A549 (cell line): Measurements from ENCODE around the gene FIBCD1. TPM values are rescaled to one million over a fixed set of nuclear protein-coding genes. Genes with fewer than 3 reads are reported as not detected.

Experiments
- ATAC-seq, 2 experiments: fragments of 200-7000 bp in 1 of 2; fragments of >200 bp in 1 of 2; cut with Nextera tagmentation in 1 of 2; cut with Tn5 transposase in 1 of 2; 3 replicates each; pipeline versions ENCODE4 v1.8.0 to v1.9.1; 2018 to 2020; ENCODE audit warnings: mild to moderate bottlenecking in 1 of 2, moderate library complexity in 1 of 2
- CTCF ChIA-PET: fragments of 300-600 bp; sonication (Branson Sonifier 250); formaldehyde crosslinking; extraction: SDS; loops from one replicate; lab custom pipeline; 2021; ENCODE audit warnings: antibody characterized with exemption, inconsistent platforms; lab: Yijun Ruan, JAX
- POLR2A ChIA-PET: fragments of 350-600 bp; formaldehyde crosslinking; extraction: SDS; loops from one replicate; lab custom pipeline; 2021; ENCODE audit warnings: antibody characterized with exemption, inconsistent platforms; lab: Yijun Ruan, JAX
- DNase-seq, 2 experiments: peaks; one replicate each; pipeline versions ENCODE4 v3.0.0 to v3.0.0-alpha.2; 2011 to 2016; ENCODE audit warnings: low read depth in 1 of 2, low spot score in 1 of 2
- FAIRE-seq: peaks from 2 replicates; lab custom pipeline; 2011; peaks lifted over from hg19 to GRCh38; lab: Jason Lieb, UNC
- H3K27ac ChIP-seq, 2 experiments: fragments of >200 bp; sonication (Bioruptor Twin); formaldehyde crosslinking; 3 replicates each; pipeline ENCODE4 v1.5.1; 2016 to 2017
- H3K4me1 ChIP-seq: fragments of >200 bp; sonication (Bioruptor Twin); formaldehyde crosslinking; 3 replicates; pipeline ENCODE4 v1.6.1; 2016
- H3K4me2 ChIP-seq: fragments of >200 bp; sonication (Bioruptor Twin); formaldehyde crosslinking; 3 replicates; pipeline ENCODE4 v1.6.1; 2016
- H3K4me3 ChIP-seq: fragments of >200 bp; sonication (Bioruptor Twin); formaldehyde crosslinking; 3 replicates; pipeline ENCODE4 v1.5.1; 2016
- H3K9me3 ChIP-seq: fragments of >200 bp; sonication (Bioruptor Twin); formaldehyde crosslinking; 3 replicates; pipeline ENCODE4 v1.6.1; 2016
- CBX2 ChIP-seq: fragments of 200-600 bp; sonication (generic); IDR thresholded peaks from 2 replicates; pipeline ENCODE4 v1.6.1; 2016; ENCODE audit warnings: low read depth, mild to moderate bottlenecking, borderline replicate concordance
- CHD2 ChIP-seq: fragments of 150-350 bp; IDR thresholded peaks from 2 replicates; pipeline ENCODE4 v1.6.1; 2014; ENCODE audit warnings: low read length; ENCODE audit not compliant: partially characterized antibody
- EHMT2 ChIP-seq: fragments of 200-600 bp; sonication (generic); IDR thresholded peaks from 2 replicates; pipeline ENCODE4 v1.6.1; 2016; ENCODE audit warnings: antibody characterized with exemption, low read depth, mild to moderate bottlenecking, moderate library complexity
- FOSB ChIP-seq: fragments of 250-450 bp; sonication (Bioruptor Pico); IDR thresholded peaks from 2 replicates; pipeline ENCODE4 v1.5.0; 2020; ENCODE audit warnings: mild to moderate bottlenecking, moderate library complexity
- FOSL2 ChIP-seq, 2 experiments: fragments of 450-650 bp in 1 of 2; fragments of >200 bp in 1 of 2; sonication (Bioruptor Twin) in 1 of 2; formaldehyde crosslinking; IDR thresholded peaks; 2 replicates each; pipeline versions ENCODE4 v1.5.0 to v1.6.1; 2016 to 2020; ENCODE audit warnings: mild to moderate bottlenecking in 1 of 2, moderate library complexity in 1 of 2
- GATA3 ChIP-seq: IDR thresholded peaks from 2 replicates; pipeline ENCODE4 v1.6.1; 2012; ENCODE audit warnings: borderline replicate concordance
- HOXB13 ChIP-seq: fragments of 250-450 bp; sonication (Bioruptor Pico); IDR thresholded peaks from 2 replicates; pipeline ENCODE4 v1.5.0; 2020; ENCODE audit warnings: low read depth, mild to moderate bottlenecking, moderate library complexity
- JUN ChIP-seq, 2 experiments: fragments of >200 bp; sonication (Bioruptor Twin); formaldehyde crosslinking; IDR thresholded peaks; 2 replicates in 1 of 2; 3 replicates in 1 of 2; pipeline ENCODE4 v1.6.1; 2016 to 2017
- MAFK ChIP-seq: fragments of 450-650 bp; IDR thresholded peaks from 2 replicates; pipeline ENCODE4 v1.6.1; 2014; ENCODE audit not compliant: partially characterized antibody
- POLR2A ChIP-seq: IDR thresholded peaks from 2 replicates; pipeline ENCODE4 v1.6.1; 2012; ENCODE audit warnings: mild to moderate bottlenecking, low read length
- POLR2AphosphoS2 ChIP-seq: conservative IDR thresholded peaks from 2 replicates; pipeline ENCODE4 v1.6.1; 2012; ENCODE audit warnings: low read length, improper control_type of control experiment, inconsistent platforms
- RAD21 ChIP-seq, 2 experiments: fragments of >200 bp in 1 of 2; sonication (Bioruptor Twin) in 1 of 2; formaldehyde crosslinking in 1 of 2; IDR thresholded peaks in 1 of 2; conservative IDR thresholded peaks in 1 of 2; 2 replicates in 1 of 2; 3 replicates in 1 of 2; pipeline ENCODE4 v1.6.1; 2012 to 2018; ENCODE audit warnings: inconsistent platforms in 1 of 2
- RCOR1 ChIP-seq: fragments of 150-350 bp; IDR thresholded peaks from 2 replicates; pipeline ENCODE4 v1.6.1; 2014; ENCODE audit warnings: antibody characterized with exemption, low read length, low read depth
- RFX5 ChIP-seq: fragments of 450-650 bp; IDR thresholded peaks from 2 replicates; pipeline ENCODE4 v1.7.1; 2014; ENCODE audit warnings: antibody characterized with exemption, mild to moderate bottlenecking, moderate library complexity
- TP53 ChIP-seq: fragments of 250-450 bp; sonication (Bioruptor Pico); IDR thresholded peaks from 2 replicates; pipeline ENCODE4 v1.5.0; 2021; ENCODE audit warnings: mild to moderate bottlenecking, moderate library complexity
- ZC3H11A ChIP-seq: fragments of 450-650 bp; IDR thresholded peaks from 2 replicates; pipeline ENCODE4 v1.6.1; 2014; ENCODE audit warnings: antibody characterized with exemption, mild to moderate bottlenecking
- ZFP36 ChIP-seq: fragments of 450-650 bp; IDR thresholded peaks from 2 replicates; pipeline ENCODE4 v1.6.1; 2014; ENCODE audit warnings: borderline replicate concordance; ENCODE audit not compliant: partially characterized antibody
- ZSCAN20 ChIP-seq: fragments of 250-450 bp; sonication (Bioruptor Pico); IDR thresholded peaks from 2 replicates; pipeline ENCODE4 v1.8.0; 2022; ENCODE audit warnings: mild to moderate bottlenecking, moderate library complexity
- WGBS: methylation state at CpG from one replicate; pipeline ENCODE4 v1.1.6; 2017; ENCODE audit errors: missing lambda C conversion rate; 5-methylcytosine and 5-hydroxymethylcytosine counted together
- polyA plus RNA-seq, 4 experiments: library from polyadenylated mRNA; depleted of rRNA in 3 of 4; stranded (reverse); fragments of >200 nt; fragmentation: RNase III in 1 of 4; extraction: RNeasy Plus Mini Kit Qiagen cat#74134 plus additional on column Dnase treatment in 1 of 4; gene quantifications; 2 replicates in 3 of 4; 3 replicates in 1 of 4; pipeline ENCODE4 v1.2.3, GENCODE V29; 2011 to 2017
- TF ChIP-seq, protein P1 (sequence below): fragments of 150-350 bp; IDR thresholded peaks from 2 replicates; pipeline ENCODE4 v1.6.1; 2014; ENCODE audit warnings: low read depth, mild to moderate bottlenecking, low read length
- TF ChIP-seq, protein P2 (sequence below): fragments of >200 bp; sonication (Bioruptor Twin); formaldehyde crosslinking; IDR thresholded peaks from 3 replicates; pipeline ENCODE4 v1.5.1; 2016
- TF ChIP-seq, protein P3 (sequence below): fragments of >200 bp; sonication (Bioruptor Twin); formaldehyde crosslinking; IDR thresholded peaks from 2 replicates; pipeline ENCODE4 v1.6.1; 2016

Gene FIBCD1
- polyA plus RNA-seq, 2 of the 4 experiments (the other 2 are of a cell fraction), result 4.8 to 4.9 TPM

DNA sequence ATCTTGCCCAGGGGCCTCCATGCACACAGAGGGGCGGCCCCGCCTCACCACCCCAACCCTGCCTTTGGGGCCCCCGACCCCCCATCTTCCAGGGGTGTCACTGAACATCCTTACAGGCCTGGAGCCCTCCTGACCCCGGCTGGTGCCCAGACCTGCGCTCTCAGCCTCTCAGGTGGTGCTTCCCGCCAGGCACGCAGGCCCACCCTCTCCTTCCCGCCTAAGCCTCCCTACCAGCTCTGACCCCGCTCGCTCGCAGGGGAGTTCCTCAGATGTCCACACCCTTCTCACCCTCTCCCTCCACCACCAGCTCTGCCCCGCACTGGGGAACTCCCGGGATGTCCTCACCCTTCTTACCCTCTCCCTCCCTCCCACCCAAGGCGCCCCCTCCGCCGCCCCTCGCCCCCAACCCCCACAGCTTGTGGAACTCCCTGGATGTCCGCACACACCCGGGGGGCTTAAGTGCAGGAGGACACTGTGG, 30.1 kb downstream of the FIBCD1 start:
- DNase-seq, result no peak
- FAIRE-seq, result no peak
- Histone ChIP-seq H3K9me3 (no peaks in the 10 kb centered on the region), H3K27ac (no peak overlapping the region), H3K4me1 (no peaks in the 10 kb centered on the region), H3K4me3 (no peak overlapping the region), H3K4me2 (no peak overlapping the region)
- TF ChIP-seq, protein P1, sequence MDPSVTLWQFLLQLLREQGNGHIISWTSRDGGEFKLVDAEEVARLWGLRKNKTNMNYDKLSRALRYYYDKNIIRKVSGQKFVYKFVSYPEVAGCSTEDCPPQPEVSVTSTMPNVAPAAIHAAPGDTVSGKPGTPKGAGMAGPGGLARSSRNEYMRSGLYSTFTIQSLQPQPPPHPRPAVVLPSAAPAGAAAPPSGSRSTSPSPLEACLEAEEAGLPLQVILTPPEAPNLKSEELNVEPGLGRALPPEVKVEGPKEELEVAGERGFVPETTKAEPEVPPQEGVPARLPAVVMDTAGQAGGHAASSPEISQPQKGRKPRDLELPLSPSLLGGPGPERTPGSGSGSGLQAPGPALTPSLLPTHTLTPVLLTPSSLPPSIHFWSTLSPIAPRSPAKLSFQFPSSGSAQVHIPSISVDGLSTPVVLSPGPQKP, result no peak
- no peak for TF ChIP-seq RFX5
- no peak for TF ChIP-seq MAFK
- no peak for TF ChIP-seq JUN (IDR thresholded peaks at IDR 0.05)
- no peak for TF ChIP-seq ZC3H11A
- no peak for TF ChIP-seq ZSCAN20 (CRISPR knock-in tag)
- no peak for TF ChIP-seq EHMT2
- no peak for TF ChIP-seq GATA3
- no peak for TF ChIP-seq POLR2AphosphoS2
- TF ChIP-seq POLR2A, result no peak
- no peak for TF ChIP-seq CBX2
- TF ChIP-seq CHD2, result no peak
- TF ChIP-seq, protein P2, sequence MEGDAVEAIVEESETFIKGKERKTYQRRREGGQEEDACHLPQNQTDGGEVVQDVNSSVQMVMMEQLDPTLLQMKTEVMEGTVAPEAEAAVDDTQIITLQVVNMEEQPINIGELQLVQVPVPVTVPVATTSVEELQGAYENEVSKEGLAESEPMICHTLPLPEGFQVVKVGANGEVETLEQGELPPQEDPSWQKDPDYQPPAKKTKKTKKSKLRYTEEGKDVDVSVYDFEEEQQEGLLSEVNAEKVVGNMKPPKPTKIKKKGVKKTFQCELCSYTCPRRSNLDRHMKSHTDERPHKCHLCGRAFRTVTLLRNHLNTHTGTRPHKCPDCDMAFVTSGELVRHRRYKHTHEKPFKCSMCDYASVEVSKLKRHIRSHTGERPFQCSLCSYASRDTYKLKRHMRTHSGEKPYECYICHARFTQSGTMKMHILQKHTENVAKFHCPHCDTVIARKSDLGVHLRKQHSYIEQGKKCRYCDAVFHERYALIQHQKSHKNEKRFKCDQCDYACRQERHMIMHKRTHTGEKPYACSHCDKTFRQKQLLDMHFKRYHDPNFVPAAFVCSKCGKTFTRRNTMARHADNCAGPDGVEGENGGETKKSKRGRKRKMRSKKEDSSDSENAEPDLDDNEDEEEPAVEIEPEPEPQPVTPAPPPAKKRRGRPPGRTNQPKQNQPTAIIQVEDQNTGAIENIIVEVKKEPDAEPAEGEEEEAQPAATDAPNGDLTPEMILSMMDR, result no peak
- no peak for TF ChIP-seq HOXB13 (CRISPR knock-in tag)
- TF ChIP-seq TP53, result no peak
- TF ChIP-seq ZFP36, result no peak
- TF ChIP-seq FOSB (CRISPR knock-in tag), result no peak
- TF ChIP-seq, protein P3, sequence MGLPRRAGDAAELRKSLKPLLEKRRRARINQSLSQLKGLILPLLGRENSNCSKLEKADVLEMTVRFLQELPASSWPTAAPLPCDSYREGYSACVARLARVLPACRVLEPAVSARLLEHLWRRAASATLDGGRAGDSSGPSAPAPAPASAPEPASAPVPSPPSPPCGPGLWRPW, result no peak
- no peak for TF ChIP-seq RAD21 (conservative IDR thresholded peaks at IDR 0.05 in 1 of 2, IDR thresholded peaks at IDR 0.05 in 1 of 2)
- 90% methylated on average over 10 of the region's 19 CpGs for WGBS
- POLR2A ChIA-PET, result no interaction called here
- ATAC-seq, result no peak
- CTCF ChIA-PET, result interaction anchor here (1.2 to 2.7 kb wide), 4 partner anchors 9 to 89 kb away, joined by 3 to 10 read pairs (median 3); no protein-coding TSS in a partner anchor

DNA sequence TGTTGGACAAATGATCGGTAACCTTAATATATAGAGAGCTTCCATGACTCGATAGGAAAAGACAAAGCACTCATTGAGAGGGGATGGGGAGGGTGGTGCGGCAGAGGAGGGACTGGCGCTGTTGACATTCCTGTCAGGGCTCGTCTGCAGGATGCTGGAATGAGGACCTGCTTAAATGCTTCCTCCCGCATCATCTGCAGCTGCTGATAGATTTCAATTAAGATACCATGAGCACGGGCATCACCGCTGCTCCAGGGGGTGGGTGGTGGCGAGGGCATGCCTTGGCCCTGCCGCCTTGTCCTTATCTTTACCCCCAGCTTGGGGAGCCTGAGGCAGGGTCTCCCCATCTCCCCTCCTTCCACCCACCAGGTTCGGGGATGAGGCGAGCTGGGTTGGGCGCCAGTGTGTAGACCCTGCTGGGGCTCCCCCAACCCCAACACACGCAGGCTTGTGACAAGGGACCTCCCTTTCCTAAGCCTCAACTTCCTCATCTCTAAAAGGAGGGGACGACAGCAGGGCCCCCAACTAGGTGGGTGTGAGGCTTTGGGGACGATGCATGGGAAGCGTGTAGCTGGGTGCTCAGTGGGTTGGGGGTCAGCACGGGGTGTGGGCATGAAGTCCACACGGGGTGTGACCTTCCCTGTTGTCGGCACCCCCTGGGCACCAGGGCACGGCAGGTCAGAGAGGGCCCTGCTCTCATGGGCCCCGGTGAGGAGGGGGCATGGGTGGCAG, 30.7 kb downstream of the FIBCD1 start:
- Histone ChIP-seq H3K9me3 (no peaks in the 10 kb centered on the region), H3K4me2 (no peak overlapping the region), H3K27ac (no peak overlapping the region), H3K4me3 (no peak overlapping the region), H3K4me1 (no peaks in the 10 kb centered on the region)
- FAIRE-seq, result no peak
- 76% methylated on average over 22 of the region's 22 CpGs for WGBS
- no peak for ATAC-seq
- POLR2A ChIA-PET, result no interaction called here
- no peak for DNase-seq
- no peak for TF ChIP-seq POLR2AphosphoS2
- TF ChIP-seq RCOR1, result no peak
- no peak for TF ChIP-seq FOSL2 (IDR thresholded peaks at IDR 0.05)
- TF ChIP-seq FOSL2 (CRISPR knock-in tag; IDR thresholded peaks at IDR 0.05), result no peak
- no peak for TF ChIP-seq CHD2
- TF ChIP-seq, protein P2, result no peak
- TF ChIP-seq, all 56 proteins: peak for 0
- CTCF ChIA-PET, result interaction anchor here (1.1 to 2.7 kb wide), 5 partner anchors 9 to 90 kb away, joined by 3 to 10 read pairs (median 5); no protein-coding TSS in a partner anchor
